ENCODE results near the gene C11orf58. TPM values are rescaled to one million over a fixed set of nuclear protein-coding genes. Genes with fewer than 3 reads are reported as not detected.

Gene C11orf58
- total and polyA plus RNA-seq, 2 donors (not counting 1 experiment from before 2014, with no cell fraction given): 28.8 to 125 TPM

- Histone ChIP-seq H2AFZ (ENCODE audit: insufficient read depth, low read depth, low read length, poor library complexity, severe bottlenecking) (no peak overlapping the region), H3K27ac (ENCODE audit: low read length in 2 of 2) (no peak overlapping the region), H3K9me3 (ENCODE audit: control extremely low read depth in 1 of 3, control insufficient read depth in 2 of 3, insufficient read depth in 1 of 3, low read length in 2 of 3) (no peaks in the 10 kb centered on the region), H3K4me1 (ENCODE audit: control insufficient read depth in 2 of 2, insufficient read depth in 2 of 2, low read length in 2 of 2) (no peaks in the 10 kb centered on the region), H3K36me3 (replicated peaks in 1 of 2; ENCODE audit: control extremely low read depth in 1 of 2, control insufficient read depth in 1 of 2, extremely low read depth in 1 of 2, insufficient read depth in 2 of 2, low read length in 1 of 2) (no peaks in the 10 kb centered on the region), H3K4me2 (replicated peaks; ENCODE audit: low read depth, low read length, poor library complexity, severe bottlenecking) (no peak overlapping the region), H3K79me2 (ENCODE audit: control insufficient read depth, insufficient read depth, low read length) (no peaks in the 10 kb centered on the region), H3K9ac (ENCODE audit: low read length) (no peak overlapping the region), H4K20me1 (ENCODE audit: control insufficient read depth, insufficient read depth, low read length, poor library complexity, severe bottlenecking) (no peaks in the 10 kb centered on the region), H3K4me3 (ENCODE audit: control extremely low read depth in 1 of 5, extremely low read depth in 1 of 5, insufficient read depth in 1 of 5, low read depth in 2 of 5, low read length in 4 of 5) (no peak overlapping the region), H3K27me3 (replicated peaks in 1 of 4; ENCODE audit: control extremely low read depth in 1 of 4, control insufficient read depth in 3 of 4, insufficient read depth in 4 of 4, low read length in 3 of 4) (no peaks in the 10 kb centered on the region)
- Mint-ChIP-seq H3K27me3 (peaks cover 5% of the 10 kb centered on the region), H3K4me3 (no peak overlapping the region), H3K9me3 (ENCODE audit: insufficient read depth) (no peaks in the 10 kb centered on the region), H3K27ac (no peak overlapping the region), H3K4me1 (no peaks in the 10 kb centered on the region)
- no peak for DNase-seq
- WGBS (ENCODE audit: insufficient coverage): 88% methylated on average over 10 of the region's 12 CpGs
- ChIA-PET POLR2A (no interaction called here), CTCF (interaction anchor here (0.7 to 1.5 kb wide), 4 partner anchors 11 to 292 kb away, joined by 3 read pairs; no protein-coding TSS in a partner anchor)
- ATAC-seq (ENCODE audit: low read depth): no peak
- intact Hi-C loops (cut with micrococcal nuclease): no loop called here
- no peak for TF ChIP-seq EZH2 (IDR thresholded peaks at IDR 0.05; ENCODE audit: borderline replicate concordance, insufficient read depth, low read depth, low read length, poor library complexity, severe bottlenecking)
- TF ChIP-seq CTCF (IDR thresholded peaks at IDR 0.05): no peak
Measured at GRCh38 chr11:16771350-16772140, 33.1 kb downstream of the C11orf58 start.

- no peaks in the 10 kb centered on the region for H3K79me2 ChIP-seq (ENCODE audit: control insufficient read depth, insufficient read depth, low read length)
- H3K9me3 Mint-ChIP-seq (ENCODE audit: insufficient read depth): no peaks in the 10 kb centered on the region
- no peak for TF ChIP-seq CTCF (IDR thresholded peaks at IDR 0.05)
- no peak for TF ChIP-seq EZH2 (IDR thresholded peaks at IDR 0.05; ENCODE audit: borderline replicate concordance, insufficient read depth, low read depth, low read length, poor library complexity, severe bottlenecking)
- no peak overlapping the region for H3K4me3 ChIP-seq (ENCODE audit: control extremely low read depth in 1 of 5, extremely low read depth in 1 of 5, insufficient read depth in 1 of 5, low read depth in 2 of 5, low read length in 4 of 5)
- POLR2A ChIA-PET: no interaction called here
- H3K9ac ChIP-seq (ENCODE audit: low read length): no peak overlapping the region
- no peak overlapping the region for H3K4me2 ChIP-seq (replicated peaks; ENCODE audit: low read depth, low read length, poor library complexity, severe bottlenecking)
- no peak overlapping the region for H3K27ac Mint-ChIP-seq
- H3K4me3 Mint-ChIP-seq: no peak overlapping the region
- no peaks in the 10 kb centered on the region for H3K4me1 Mint-ChIP-seq
- no peak for ATAC-seq (ENCODE audit: low read depth)
- CTCF ChIA-PET: interaction anchor here (0.9 to 1.3 kb wide), 2 partner anchors 16 to 48 kb away, joined by 3 read pairs; no protein-coding TSS in a partner anchor
- H3K4me1 ChIP-seq (ENCODE audit: control insufficient read depth in 2 of 2, insufficient read depth in 2 of 2, low read length in 2 of 2): no peaks in the 10 kb centered on the region
- no peaks in the 10 kb centered on the region for H3K27me3 ChIP-seq (replicated peaks in 1 of 4; ENCODE audit: control extremely low read depth in 1 of 4, control insufficient read depth in 3 of 4, insufficient read depth in 4 of 4, low read length in 3 of 4)
- 94% methylated on average over 2 of the region's 2 CpGs for WGBS (ENCODE audit: insufficient coverage)
- DNase-seq: no peak
- H3K9me3 ChIP-seq (ENCODE audit: control extremely low read depth in 1 of 3, control insufficient read depth in 2 of 3, insufficient read depth in 1 of 3, low read length in 2 of 3): no peaks in the 10 kb centered on the region
- peaks cover 3% of the 10 kb centered on the region for H3K27me3 Mint-ChIP-seq
- intact Hi-C loops (cut with micrococcal nuclease): no loop called here
- H3K36me3 ChIP-seq (replicated peaks in 1 of 2; ENCODE audit: control extremely low read depth in 1 of 2, control insufficient read depth in 1 of 2, extremely low read depth in 1 of 2, insufficient read depth in 2 of 2, low read length in 1 of 2): no peaks in the 10 kb centered on the region
- no peaks in the 10 kb centered on the region for H4K20me1 ChIP-seq (ENCODE audit: control insufficient read depth, insufficient read depth, low read length, poor library complexity, severe bottlenecking)
- no peak overlapping the region for H3K27ac ChIP-seq (ENCODE audit: low read length in 2 of 2)
- H2AFZ ChIP-seq (ENCODE audit: insufficient read depth, low read depth, low read length, poor library complexity, severe bottlenecking): no peak overlapping the region
Measured at GRCh38 chr11:16772141-16772512, 33.7 kb downstream of the C11orf58 start.
